Trophoblast cell (in vitro differentiated cells and primary cell): ENCODE data around the gene DOCK3.
A peak's percentile ranks its signal among the peaks of the same experiment; 100 is the strongest.

Experiments
- DNase-seq, 2 donors: peaks; one replicate each; pipeline ENCODE4 v3.0.0-alpha.2; 2016
- H2AFZ ChIP-seq: 2 replicates; pipeline ENCODE4 v1.6.1; 2013; ENCODE audit warnings: low read length, moderate library complexity, mild to moderate bottlenecking; ENCODE audit not compliant: insufficient read depth, poor library complexity
- H2AK5ac ChIP-seq: 2 replicates; pipeline ENCODE4 v1.6.1; 2013; ENCODE audit warnings: mild to moderate bottlenecking, low read length
- H2BK120ac ChIP-seq: 2 replicates; pipeline ENCODE4 v1.6.1; 2013; ENCODE audit warnings: low read length, mild to moderate bottlenecking, moderate library complexity; ENCODE audit not compliant: insufficient read depth, poor library complexity
- H2BK12ac ChIP-seq: 2 replicates; pipeline ENCODE4 v1.6.1; 2013; ENCODE audit warnings: mild to moderate bottlenecking, low read length, moderate library complexity
- H2BK5ac ChIP-seq: 2 replicates; pipeline ENCODE4 v1.6.1; 2013; ENCODE audit warnings: low read length, low read depth, moderate library complexity, mild to moderate bottlenecking; ENCODE audit not compliant: poor library complexity
- H3K14ac ChIP-seq: 2 replicates; pipeline ENCODE4 v1.6.1; 2013; ENCODE audit warnings: mild to moderate bottlenecking, low read length
- H3K18ac ChIP-seq: 2 replicates; pipeline ENCODE4 v1.6.1; 2013; ENCODE audit warnings: mild to moderate bottlenecking, low read length
- H3K23ac ChIP-seq: 2 replicates; pipeline ENCODE4 v1.6.1; 2013; ENCODE audit warnings: low read length
- H3K27ac ChIP-seq: 2 replicates; pipeline ENCODE4 v1.5.1; 2013; ENCODE audit warnings: low read depth, mild to moderate bottlenecking, inconsistent platforms, low read length, moderate library complexity
- H3K27me3 ChIP-seq: 2 replicates; pipeline ENCODE4 v1.6.1; 2013; ENCODE audit warnings: inconsistent platforms, mild to moderate bottlenecking, low read length, moderate library complexity; ENCODE audit not compliant: insufficient read depth
- H3K36me3 ChIP-seq, 2 experiments: 1 replicate in 1 of 2; 2 replicates in 1 of 2; pipeline ENCODE4 v1.6.1; 2013; ENCODE audit warnings: low read length in 2 of 2, mild to moderate bottlenecking in 2 of 2, moderate library complexity in 1 of 2; ENCODE audit not compliant: insufficient read depth in 2 of 2, control insufficient read depth in 1 of 2
- H3K4ac ChIP-seq: 2 replicates; pipeline ENCODE4 v1.6.1; 2013; ENCODE audit warnings: low read depth, mild to moderate bottlenecking, low read length, moderate library complexity
- H3K4me1 ChIP-seq, 2 experiments: 1 replicate in 1 of 2; 2 replicates in 1 of 2; pipeline ENCODE4 v1.6.1; 2013; ENCODE audit warnings: low read length in 2 of 2, mild to moderate bottlenecking in 2 of 2, moderate library complexity in 1 of 2; ENCODE audit not compliant: insufficient read depth in 2 of 2, control insufficient read depth in 1 of 2
- H3K4me2 ChIP-seq: 2 replicates; pipeline ENCODE4 v1.6.1; 2013; ENCODE audit warnings: inconsistent platforms, mild to moderate bottlenecking, low read length, moderate library complexity
- H3K4me3 ChIP-seq: 2 replicates; pipeline ENCODE4 v1.5.1; 2013; ENCODE audit warnings: mild to moderate bottlenecking, low read depth, low read length, inconsistent platforms
- H3K79me1 ChIP-seq: one replicate; pipeline ENCODE4 v1.6.1; 2013; ENCODE audit warnings: low read length
- H3K79me2 ChIP-seq: 2 replicates; pipeline ENCODE4 v1.6.1; 2013; ENCODE audit warnings: low read length, mild to moderate bottlenecking; ENCODE audit not compliant: control insufficient read depth, insufficient read depth, poor library complexity
- H3K9ac ChIP-seq: 2 replicates; pipeline ENCODE4 v1.6.1; 2013; ENCODE audit warnings: mild to moderate bottlenecking, low read length
- H3K9me3 ChIP-seq: 2 replicates; pipeline ENCODE4 v1.6.1; 2013; ENCODE audit warnings: low read depth, mild to moderate bottlenecking, control low read depth, inconsistent platforms, low read length; ENCODE audit not compliant: insufficient read depth
- H4K12ac ChIP-seq: 2 replicates; pipeline ENCODE4 v1.6.1; 2013; ENCODE audit warnings: low read depth, mild to moderate bottlenecking, low read length, moderate library complexity
- H4K8ac ChIP-seq: 2 replicates; pipeline ENCODE4 v1.6.1; 2013; ENCODE audit warnings: low read depth, mild to moderate bottlenecking, low read length, moderate library complexity
- H4K91ac ChIP-seq: one replicate; pipeline ENCODE4 v1.6.1; 2013; ENCODE audit warnings: low read depth, mild to moderate bottlenecking, low read length, moderate library complexity
- WGBS: extraction: QIAGEN DNeasy Blood & Tissue Kit; methylation state at CpG from one replicate; pipeline ENCODE4 v1.1.7; 2013; ENCODE audit warnings: missing lambda C conversion rate; ENCODE audit not compliant: insufficient read length, insufficient coverage; ENCODE audit errors: extremely low coverage; 5-methylcytosine and 5-hydroxymethylcytosine counted together

The DOCK3 gene

GRCh38 chr3:51394541-51394940, 719.8 kb downstream of the DOCK3 start:
- DNase-seq, result no peak
- Histone ChIP-seq H3K4me3 (no peak overlapping the region), H3K79me2 (peaks cover 27% of the 10 kb centered on the region), H3K4me1 (peaks cover 15 to 23% of the 10 kb centered on the region in 2 experiments), H2BK5ac (no peak overlapping the region), H3K4me2 (no peak overlapping the region), H4K91ac (no peak overlapping the region), H2AK5ac (no peak overlapping the region), H3K36me3 (peaks cover 54 to 64% of the 10 kb centered on the region in 2 experiments), H4K8ac (no peak overlapping the region), H2BK120ac (no peak overlapping the region), H4K12ac (no peak overlapping the region), H2AFZ (no peak overlapping the region), H2BK12ac (no peak overlapping the region), H3K9ac (no peak overlapping the region), H3K4ac (peak overlapping the region; percentile 22), H3K23ac (no peak overlapping the region), H3K79me1 (peaks cover 11% of the 10 kb centered on the region), H3K18ac (no peak overlapping the region), H3K9me3 (peaks cover 17% of the 10 kb centered on the region), H3K14ac (no peak overlapping the region), H3K27ac (no peak overlapping the region), H3K27me3 (no peaks in the 10 kb centered on the region)
- no CpG with 5 or more reads among the region's 5 CpGs for WGBS

- WGBS, result no CpG with 5 or more reads among the region's 12 CpGs
These were observed 720.9 kb downstream of the DOCK3 start for GRCh38 chr3:51395493-51396213.

GRCh38 chr3:51396401-51396800, 721.7 kb downstream of the DOCK3 start:
- H3K27ac ChIP-seq, result no peak overlapping the region
- peaks cover 15 to 16% of the 10 kb centered on the region in 2 experiments for H3K4me1 ChIP-seq
- H4K91ac ChIP-seq, result no peak overlapping the region
- no peak overlapping the region for H2BK120ac ChIP-seq
- no peak overlapping the region for H4K8ac ChIP-seq
- no peak overlapping the region for H2AFZ ChIP-seq
- H3K4me3 ChIP-seq, result no peak overlapping the region
- peaks cover 8% of the 10 kb centered on the region for H3K79me1 ChIP-seq
- H3K36me3 ChIP-seq, result peaks cover 49 to 63% of the 10 kb centered on the region in 2 experiments
- H3K9ac ChIP-seq, result no peak overlapping the region
- peaks cover 24% of the 10 kb centered on the region for H3K79me2 ChIP-seq
- no peak overlapping the region for H3K4me2 ChIP-seq
- peaks cover 17% of the 10 kb centered on the region for H3K9me3 ChIP-seq
- H3K23ac ChIP-seq, result no peak overlapping the region
- H3K14ac ChIP-seq, result no peak overlapping the region
- no CpG with 5 or more reads among the region's 1 CpG for WGBS
- H2BK5ac ChIP-seq, result no peak overlapping the region
- no peak overlapping the region for H3K4ac ChIP-seq
- DNase-seq, result no peak
- no peak overlapping the region for H4K12ac ChIP-seq
- no peak overlapping the region for H2AK5ac ChIP-seq
- H3K18ac ChIP-seq, result no peak overlapping the region
- H3K27me3 ChIP-seq, result no peaks in the 10 kb centered on the region
- no peak overlapping the region for H2BK12ac ChIP-seq

More at GRCh38 chr3:51395493-51396213, 720.9 kb downstream of the DOCK3 start:
- no peak for DNase-seq
- no peak overlapping the region for H4K91ac ChIP-seq
- no peak overlapping the region for H3K4me3 ChIP-seq
- no peak overlapping the region for H2BK120ac ChIP-seq
- H2AFZ ChIP-seq, result no peak overlapping the region
- H2AK5ac ChIP-seq, result no peak overlapping the region
- H3K4ac ChIP-seq, result no peak overlapping the region
- H3K4me2 ChIP-seq, result no peak overlapping the region
- H3K27ac ChIP-seq, result no peak overlapping the region
- H3K18ac ChIP-seq, result no peak overlapping the region
- no peak overlapping the region for H3K23ac ChIP-seq
- H2BK12ac ChIP-seq, result no peak overlapping the region
- no peak overlapping the region for H3K14ac ChIP-seq
- peaks cover 49 to 59% of the 10 kb centered on the region in 2 experiments for H3K36me3 ChIP-seq
- H3K27me3 ChIP-seq, result no peaks in the 10 kb centered on the region
- peaks cover 27% of the 10 kb centered on the region for H3K79me2 ChIP-seq
- H3K9me3 ChIP-seq, result peaks cover 17% of the 10 kb centered on the region
- no peak overlapping the region for H4K8ac ChIP-seq
- H3K9ac ChIP-seq, result no peak overlapping the region
- H4K12ac ChIP-seq, result no peak overlapping the region
- H3K4me1 ChIP-seq, result peaks cover 15 to 18% of the 10 kb centered on the region in 2 experiments
- peaks cover 11% of the 10 kb centered on the region for H3K79me1 ChIP-seq
- H2BK5ac ChIP-seq, result no peak overlapping the region

- Histone ChIP-seq H2BK5ac (no peak overlapping the region), H3K4me1 (peaks cover 9 to 11% of the 10 kb centered on the region in 2 experiments), H4K12ac (no peak overlapping the region), H3K4me3 (no peak overlapping the region), H2AK5ac (no peak overlapping the region), H3K4ac (no peak overlapping the region), H3K9ac (no peak overlapping the region), H2BK120ac (no peak overlapping the region), H3K27me3 (no peaks in the 10 kb centered on the region), H3K23ac (no peak overlapping the region), H2BK12ac (no peak overlapping the region), H4K91ac (no peak overlapping the region), H2AFZ (no peak overlapping the region), H3K4me2 (no peak overlapping the region), H3K14ac (no peak overlapping the region), H3K79me1 (no peaks in the 10 kb centered on the region), H3K9me3 (peaks cover 10% of the 10 kb centered on the region), H3K27ac (no peak overlapping the region), H3K36me3 (peaks cover 41 to 59% of the 10 kb centered on the region in 2 experiments), H3K18ac (no peak overlapping the region), H4K8ac (no peak overlapping the region), H3K79me2 (peaks cover 14% of the 10 kb centered on the region)
- WGBS, result no CpG with 5 or more reads among the region's 5 CpGs
- no peak for DNase-seq
These were observed 722.7 kb downstream of the DOCK3 start for GRCh38 chr3:51397392-51397791.
